ENCODE measurements around the gene ADAMTS3. TPM values are rescaled to one million over a fixed set of nuclear protein-coding genes. Genes with fewer than 3 reads are reported as not detected.
A peak's percentile ranks its signal among the peaks of the same experiment; 100 is the strongest.

Gene ADAMTS3
- total RNA-seq, 4 donors from 2014 or later, result 3.8 to 5.3 (median 4.5) TPM

GRCh38 chr4:72463724-72464123 is 105.3 kb downstream of the ADAMTS3 start:
- Histone ChIP-seq H3K27ac (no peak overlapping the region), H3K4me3 (replicated peaks in 1 of 3) (no peak overlapping the region), H3K36me3 (no peaks in the 10 kb centered on the region), H3K27me3 (peaks cover 3% of the 10 kb centered on the region), H3K9me3 (no peaks in the 10 kb centered on the region), H3K4me1 (peaks cover 0 to 5% of the 10 kb centered on the region in 2 donors)
- intact Hi-C loops (cut with DNase I), result loop anchor here (10.0 kb wide), 1 partner anchor 139 kb away; no protein-coding TSS in a partner anchor
- TF ChIP-seq POLR2A (IDR thresholded peaks at IDR 0.05) (no peak), CTCF (IDR thresholded peaks at IDR 0.05) (no peak)
- WGBS, 2 donors, result 9 to 28% methylated on average over 3 of the region's 3 CpGs
- DNase-seq, result peak in 1 of 2 donors; percentile 15

- no peak for TF ChIP-seq CTCF (IDR thresholded peaks at IDR 0.05)
- no peak for TF ChIP-seq POLR2A (IDR thresholded peaks at IDR 0.05)
- no peaks in the 10 kb centered on the region for H3K9me3 ChIP-seq
- intact Hi-C loops (cut with DNase I), result no loop called here
- H3K4me3 ChIP-seq (replicated peaks in 1 of 3), result no peak overlapping the region
- no peak for DNase-seq
- no peak overlapping the region for H3K27ac ChIP-seq
- no peaks in the 10 kb centered on the region for H3K4me1 ChIP-seq
- no peaks in the 10 kb centered on the region for H3K27me3 ChIP-seq
- no peaks in the 10 kb centered on the region for H3K36me3 ChIP-seq
- WGBS, 2 donors, result 86 to 94% methylated on average over 3 of the region's 3 CpGs
These were observed 111.9 kb downstream of the ADAMTS3 start for GRCh38 chr4:72457158-72457557.

- no peaks in the 10 kb centered on the region for H3K4me1 ChIP-seq
- 75 to 77% methylated on average over 3 of the region's 3 CpGs for WGBS, 2 donors
- no peak overlapping the region for H3K27ac ChIP-seq
- intact Hi-C loops (cut with DNase I), result no loop called here
- no peaks in the 10 kb centered on the region for H3K36me3 ChIP-seq
- no peak overlapping the region for H3K4me3 ChIP-seq (replicated peaks in 1 of 3)
- no peaks in the 10 kb centered on the region for H3K9me3 ChIP-seq
- H3K27me3 ChIP-seq, result no peaks in the 10 kb centered on the region
- DNase-seq, result peak; percentile 21 to 22
- TF ChIP-seq POLR2A (IDR thresholded peaks at IDR 0.05), result no peak
- TF ChIP-seq CTCF (IDR thresholded peaks at IDR 0.05), result no peak
These were observed 117.7 kb downstream of the ADAMTS3 start for GRCh38 chr4:72451349-72451748.

GRCh38 chr4:72449705-72450104 is 119.3 kb downstream of the ADAMTS3 start:
- WGBS, 2 donors, result 88% methylated on average over 1 of the region's 1 CpG
- Histone ChIP-seq H3K27me3 (no peaks in the 10 kb centered on the region), H3K9me3 (no peaks in the 10 kb centered on the region), H3K4me3 (replicated peaks in 1 of 3) (no peak overlapping the region), H3K27ac (no peak overlapping the region), H3K36me3 (no peaks in the 10 kb centered on the region), H3K4me1 (no peaks in the 10 kb centered on the region)
- no peak for DNase-seq
- intact Hi-C loops (cut with DNase I), result no loop called here
- no peak for TF ChIP-seq CTCF (IDR thresholded peaks at IDR 0.05)
- no peak for TF ChIP-seq POLR2A (IDR thresholded peaks at IDR 0.05)

GRCh38 chr4:72448231-72448630 is 120.8 kb downstream of the ADAMTS3 start:
- Histone ChIP-seq H3K4me1 (no peaks in the 10 kb centered on the region), H3K4me3 (replicated peaks in 1 of 3) (no peak overlapping the region), H3K27ac (no peak overlapping the region), H3K27me3 (no peaks in the 10 kb centered on the region), H3K36me3 (no peaks in the 10 kb centered on the region), H3K9me3 (no peaks in the 10 kb centered on the region)
- no peak for DNase-seq
- intact Hi-C loops (cut with DNase I), result no loop called here
- WGBS, 2 donors, result 66 to 96% methylated on average over 4 of the region's 4 CpGs
- TF ChIP-seq POLR2A (IDR thresholded peaks at IDR 0.05) (no peak), CTCF (IDR thresholded peaks at IDR 0.05) (no peak)

Measured in thyroid gland (tissue), 4 donors.